Measurements from ENCODE around the gene DNASE1L1. TPM values are rescaled to one million over a fixed set of nuclear protein-coding genes. Genes with fewer than 3 reads are reported as not detected.
"Not testable (repeated sequence)": the region's sequence is repeated elsewhere in the genome, so short reads cannot be mapped to it uniquely, and the experiment has no call there.

Gene DNASE1L1
- total and polyA plus RNA-seq, 4 donors = 9.9 to 24.6 (median 14.9) TPM

- Histone ChIP-seq H3K4me1 (ENCODE audit: control insufficient read depth, insufficient read depth, low read length) (peaks cover 24% of the 10 kb centered on the region), H3K4me3 (ENCODE audit: low read depth, low read length) (peak overlapping the region; percentile 96), H3K27me3 (ENCODE audit: control insufficient read depth, insufficient read depth, low read length) (no peaks in the 10 kb centered on the region), H3K27ac (ENCODE audit: low read depth, low read length) (peak overlapping the region; percentile 47), H3K9me3 (ENCODE audit: control insufficient read depth, insufficient read depth, low read length) (no peaks in the 10 kb centered on the region), H3K36me3 (ENCODE audit: control insufficient read depth, insufficient read depth, low read length) (peaks cover 26% of the 10 kb centered on the region)
- WGBS (ENCODE audit: insufficient coverage) = 53% methylated on average over 3 of the region's 14 CpGs
- no peak for DNase-seq (ENCODE audit: low read depth in 4 of 6, low spot score in 6 of 6)
Measured at GRCh38 chrX:154399527-154400368, 9.3 kb downstream of the DNASE1L1 start.

GRCh38 chrX:154398668-154399526 is 10.2 kb downstream of the DNASE1L1 start:
- 24% methylated on average over 36 of the region's 49 CpGs for WGBS (ENCODE audit: insufficient coverage)
- Histone ChIP-seq H3K4me1 (ENCODE audit: control insufficient read depth, insufficient read depth, low read length) (peaks cover 24% of the 10 kb centered on the region), H3K4me3 (ENCODE audit: low read depth, low read length) (peak overlapping the region; percentile 96), H3K27me3 (ENCODE audit: control insufficient read depth, insufficient read depth, low read length) (no peaks in the 10 kb centered on the region), H3K36me3 (ENCODE audit: control insufficient read depth, insufficient read depth, low read length) (peaks cover 26% of the 10 kb centered on the region), H3K9me3 (ENCODE audit: control insufficient read depth, insufficient read depth, low read length) (no peaks in the 10 kb centered on the region), H3K27ac (ENCODE audit: low read depth, low read length) (peak overlapping the region; percentile 98)
- peak in 3 of 6 donors; percentile 66 to 93 (median 92) for DNase-seq (ENCODE audit: low read depth in 4 of 6, low spot score in 6 of 6)

- peak within 1 kb of the TSS; percentile 98 for H3K27ac ChIP-seq (ENCODE audit: low read depth, low read length)
- WGBS (ENCODE audit: insufficient coverage) = 36% methylated on average over 69 of the region's 69 CpGs
- peak within 1 kb of the TSS; percentile 96 for H3K4me3 ChIP-seq (ENCODE audit: low read depth, low read length)
- DNase-seq (ENCODE audit: low read depth in 4 of 6, low spot score in 6 of 6) = peak in 4 of 6 donors; percentile 80 to 98 (median 93)
- no peaks in the 10 kb centered on the region for H3K9me3 ChIP-seq (ENCODE audit: control insufficient read depth, insufficient read depth, low read length)
- H3K36me3 ChIP-seq (ENCODE audit: control insufficient read depth, insufficient read depth, low read length) = peaks cover 21% of the 10 kb centered on the region
- H3K27me3 ChIP-seq (ENCODE audit: control insufficient read depth, insufficient read depth, low read length) = no peaks in the 10 kb centered on the region
- peaks cover 24% of the 10 kb centered on the region for H3K4me1 ChIP-seq (ENCODE audit: control insufficient read depth, insufficient read depth, low read length)
Measured at GRCh38 chrX:154397888-154398667, 11.0 kb downstream of the DNASE1L1 start, which contains the start of gene RPL10. RPL10 (plus strand) TSS chrX:154398377; CDS start chrX:154398520, 143 bp downstream.

GRCh38 chrX:154396973-154397887 is 11.8 kb downstream of the DNASE1L1 start:
- H3K27ac ChIP-seq (ENCODE audit: low read depth, low read length) = peak overlapping the region; percentile 98
- H3K36me3 ChIP-seq (ENCODE audit: control insufficient read depth, insufficient read depth, low read length) = peaks cover 16% of the 10 kb centered on the region
- WGBS (ENCODE audit: insufficient coverage) = 36% methylated on average over 51 of the region's 53 CpGs
- H3K9me3 ChIP-seq (ENCODE audit: control insufficient read depth, insufficient read depth, low read length) = no peaks in the 10 kb centered on the region
- peak in 2 of 6 donors; percentile 72 to 77 for DNase-seq (ENCODE audit: low read depth in 4 of 6, low spot score in 6 of 6)
- peaks cover 24% of the 10 kb centered on the region for H3K4me1 ChIP-seq (ENCODE audit: control insufficient read depth, insufficient read depth, low read length)
- peak overlapping the region; percentile 96 for H3K4me3 ChIP-seq (ENCODE audit: low read depth, low read length)
- no peaks in the 10 kb centered on the region for H3K27me3 ChIP-seq (ENCODE audit: control insufficient read depth, insufficient read depth, low read length)

GRCh38 chrX:154396363-154396762 is 12.7 kb downstream of the DNASE1L1 start:
- DNase-seq (ENCODE audit: low read depth in 4 of 6, low spot score in 6 of 6); H3K9me3 ChIP-seq (ENCODE audit: control insufficient read depth, insufficient read depth, low read length); H3K27ac ChIP-seq (ENCODE audit: low read depth, low read length); H3K4me3 ChIP-seq (ENCODE audit: low read depth, low read length); H3K27me3 ChIP-seq (ENCODE audit: control insufficient read depth, insufficient read depth, low read length): not testable (repeated sequence)
- Histone ChIP-seq H3K36me3 (ENCODE audit: control insufficient read depth, insufficient read depth, low read length) (peaks cover 15% of the 10 kb centered on the region), H3K4me1 (ENCODE audit: control insufficient read depth, insufficient read depth, low read length) (peaks cover 24% of the 10 kb centered on the region)
- 90% methylated on average over 12 of the region's 17 CpGs for WGBS (ENCODE audit: insufficient coverage)

- no CpG with 5 or more reads among the region's 121 CpGs for WGBS (ENCODE audit: insufficient coverage)
- not testable (repeated sequence) for H3K36me3 ChIP-seq (ENCODE audit: control insufficient read depth, insufficient read depth, low read length); H3K27ac ChIP-seq (ENCODE audit: low read depth, low read length); H3K9me3 ChIP-seq (ENCODE audit: control insufficient read depth, insufficient read depth, low read length); DNase-seq (ENCODE audit: low read depth in 4 of 6, low spot score in 6 of 6); H3K4me3 ChIP-seq (ENCODE audit: low read depth, low read length); H3K4me1 ChIP-seq (ENCODE audit: control insufficient read depth, insufficient read depth, low read length); H3K27me3 ChIP-seq (ENCODE audit: control insufficient read depth, insufficient read depth, low read length)
Measured at GRCh38 chrX:154389812-154390747, 19.0 kb downstream of the DNASE1L1 start.

- H3K27me3 ChIP-seq (ENCODE audit: control insufficient read depth, insufficient read depth, low read length); H3K27ac ChIP-seq (ENCODE audit: low read depth, low read length); H3K36me3 ChIP-seq (ENCODE audit: control insufficient read depth, insufficient read depth, low read length); DNase-seq (ENCODE audit: low read depth in 4 of 6, low spot score in 6 of 6); H3K9me3 ChIP-seq (ENCODE audit: control insufficient read depth, insufficient read depth, low read length); H3K4me3 ChIP-seq (ENCODE audit: low read depth, low read length); H3K4me1 ChIP-seq (ENCODE audit: control insufficient read depth, insufficient read depth, low read length): not testable (repeated sequence)
- WGBS (ENCODE audit: insufficient coverage) = no CpG with 5 or more reads among the region's 16 CpGs
Measured at GRCh38 chrX:154388649-154389048, 20.4 kb downstream of the DNASE1L1 start.

GRCh38 chrX:154388094-154388493 is 21.0 kb downstream of the DNASE1L1 start:
- not testable (repeated sequence) for H3K36me3 ChIP-seq (ENCODE audit: control insufficient read depth, insufficient read depth, low read length); H3K27me3 ChIP-seq (ENCODE audit: control insufficient read depth, insufficient read depth, low read length); H3K9me3 ChIP-seq (ENCODE audit: control insufficient read depth, insufficient read depth, low read length); H3K4me1 ChIP-seq (ENCODE audit: control insufficient read depth, insufficient read depth, low read length); H3K4me3 ChIP-seq (ENCODE audit: low read depth, low read length); DNase-seq (ENCODE audit: low read depth in 4 of 6, low spot score in 6 of 6); H3K27ac ChIP-seq (ENCODE audit: low read depth, low read length)
- WGBS (ENCODE audit: insufficient coverage) = no CpG with 5 or more reads among the region's 20 CpGs

Data from spinal cord (tissue), 10 donors.